WTC11 (cell line): ENCODE data around the gene ANO9. TPM values are rescaled to one million over a fixed set of nuclear protein-coding genes. Genes with fewer than 3 reads are reported as not detected.
A peak's percentile ranks its signal among the peaks of the same experiment; 100 is the strongest.

Experiments
- ATAC-seq: fragments of 200-7000 bp; cut with Tn5 transposase; 2 replicates; pipeline ENCODE4 v1.10.0; 2021; ENCODE audit warnings: mild to moderate bottlenecking, moderate library complexity
- CTCF ChIA-PET: fragments of 300-600 bp; sonication (Branson Sonifier 250); formaldehyde crosslinking; loops from one replicate; lab custom pipeline; 2021; ENCODE audit warnings: antibody characterized with exemption; lab: Charles Lee
- POLR2A ChIA-PET: fragments of 350-600 bp; sonication (Branson Sonifier 250); formaldehyde crosslinking; loops from one replicate; lab custom pipeline; 2021; ENCODE audit warnings: antibody characterized with exemption; lab: Charles Lee
- DNase-seq: peaks from one replicate; pipeline ENCODE4 v3.0.0; 2021; ENCODE audit warnings: low spot score
- H3K27ac Mint-ChIP-seq: 2 replicates; pipeline ENCODE4 v1.8.0; 2021; ENCODE audit warnings: mixed read lengths
- H3K27me3 Mint-ChIP-seq: 2 replicates; pipeline ENCODE4 v1.8.0; 2021; ENCODE audit warnings: low read depth, mild to moderate bottlenecking, moderate library complexity, mixed read lengths
- H3K36me3 Mint-ChIP-seq: 2 replicates; pipeline ENCODE4 v1.8.0; 2021; ENCODE audit warnings: mixed read lengths
- H3K4me1 Mint-ChIP-seq: 2 replicates; pipeline ENCODE4 v1.8.0; 2022; ENCODE audit warnings: mixed read lengths
- H3K4me3 Mint-ChIP-seq: 2 replicates; pipeline ENCODE4 v1.8.0; 2021; ENCODE audit warnings: mild to moderate bottlenecking, moderate library complexity, mixed read lengths
- H3K9me3 Mint-ChIP-seq: 2 replicates; pipeline ENCODE4 v1.8.0; 2021; ENCODE audit warnings: mixed read lengths
- ERG ChIP-seq: fragments of 250-450 bp; sonication (Bioruptor Pico); IDR thresholded peaks from 2 replicates; pipeline ENCODE4 v1.8.0; 2021; ENCODE audit warnings: mild to moderate bottlenecking
- FOXK1 ChIP-seq: sonication (generic); formaldehyde crosslinking; IDR thresholded peaks from 2 replicates; pipeline ENCODE4 v1.8.0; 2022; ENCODE audit warnings: mild to moderate bottlenecking, moderate library complexity, missing genetic modification reagents
- GTF2I ChIP-seq: fragments of 250-450 bp; sonication (Bioruptor Pico); conservative IDR thresholded peaks from 2 replicates; pipeline ENCODE4 v1.4.0; 2021; ENCODE audit warnings: mild to moderate bottlenecking
- HMGXB4 ChIP-seq: sonication (generic); formaldehyde crosslinking; IDR thresholded peaks from 2 replicates; pipeline ENCODE4 v1.8.1; 2023; ENCODE audit warnings: mild to moderate bottlenecking, moderate library complexity, missing genetic modification reagents
- JAZF1 ChIP-seq: fragments of 250-450 bp; sonication (Bioruptor Pico); IDR thresholded peaks from 2 replicates; pipeline ENCODE4 v1.9.0; 2021; ENCODE audit warnings: moderate library complexity, mild to moderate bottlenecking, inconsistent platforms
- NR3C1 ChIP-seq: sonication (generic); formaldehyde crosslinking; conservative IDR thresholded peaks from 2 replicates; pipeline ENCODE4 v1.8.1; 2023; ENCODE audit warnings: low read depth, mild to moderate bottlenecking, missing genetic modification reagents
- SMAD4 ChIP-seq: sonication (generic); formaldehyde crosslinking; IDR thresholded peaks from 2 replicates; pipeline ENCODE4 v1.8.0; 2022; ENCODE audit warnings: mild to moderate bottlenecking, missing genetic modification reagents
- TEAD4 ChIP-seq: sonication (generic); formaldehyde crosslinking; IDR thresholded peaks from 2 replicates; pipeline ENCODE4 v1.8.0; 2022; ENCODE audit warnings: mild to moderate bottlenecking, missing genetic modification reagents
- ZNF396 ChIP-seq: fragments of 250-450 bp; sonication (Bioruptor Pico); IDR thresholded peaks from 2 replicates; pipeline ENCODE4 v1.8.0; 2021; ENCODE audit warnings: mild to moderate bottlenecking, moderate library complexity, borderline replicate concordance
- ZNF425 ChIP-seq: fragments of 250-450 bp; sonication (Bioruptor Pico); conservative IDR thresholded peaks from 2 replicates; pipeline ENCODE4 v1.9.0; 2021; ENCODE audit warnings: mild to moderate bottlenecking
- ZNF671 ChIP-seq: fragments of 250-450 bp; sonication (Bioruptor Pico); IDR thresholded peaks from 2 replicates; pipeline ENCODE4 v1.8.0; 2021; ENCODE audit warnings: mild to moderate bottlenecking
- ZSCAN18 ChIP-seq: fragments of 250-450 bp; sonication (Bioruptor Pico); IDR thresholded peaks from 2 replicates; pipeline ENCODE4 v2.1.2; 2022; ENCODE audit warnings: mild to moderate bottlenecking, moderate library complexity
- total RNA-seq: library from RNA; stranded (reverse); gene quantifications from 3 replicates; pipeline ENCODE4 v1.2.3, GENCODE V29; 2021

The ANO9 gene
- total RNA-seq, 1 experiment from 2014 or later, result 13.2 TPM

- TF ChIP-seq HMGXB4 (0 out of 2 replicates have a peak, but pooled peaks have one; percentile 27), ZNF425 (no peak)
- ATAC-seq, result no peak
- peak overlapping the region; percentile 51 for H3K4me3 Mint-ChIP-seq
- ChIA-PET POLR2A (no interaction called here), CTCF (interaction anchor here (0.7 to 2.4 kb wide), 7 partner anchors 24 to 190 kb away, joined by 3 to 9 read pairs (median 4); no protein-coding TSS in a partner anchor)
- H3K4me1 Mint-ChIP-seq, result peaks cover 4% of the 10 kb centered on the region
- no peak for DNase-seq
- peaks cover 7% of the 10 kb centered on the region; the same call in 1 of the 2 replicates for H3K36me3 Mint-ChIP-seq
- peaks cover 9% of the 10 kb centered on the region for H3K9me3 Mint-ChIP-seq
- H3K27me3 Mint-ChIP-seq, result no peaks in the 10 kb centered on the region; the same call in 1 of the 2 replicates
- no peak overlapping the region for H3K27ac Mint-ChIP-seq
These were observed 781 bp downstream of the ANO9 start for GRCh38 chr11:441043-441417.

GRCh38 chr11:440065-441042 is 1.5 kb downstream of the ANO9 start:
- H3K27me3 Mint-ChIP-seq, result no peaks in the 10 kb centered on the region; the same call in 1 of the 2 replicates
- TF ChIP-seq GTF2I (CRISPR knock-in tag) (0 out of 2 replicates have a peak, but pooled peaks have one; percentile 33), NR3C1 (CRISPR knock-in tag) (no peak)
- TF ChIP-seq, all 79 proteins: peak for 1
- Mint-ChIP-seq H3K9me3 (peaks cover 9% of the 10 kb centered on the region), H3K4me1 (peaks cover 4% of the 10 kb centered on the region), H3K27ac (no peak overlapping the region), H3K4me3 (no peak overlapping the region; the same call in 1 of the 2 replicates), H3K36me3 (peaks cover 7% of the 10 kb centered on the region; the same call in 1 of the 2 replicates)
- ChIA-PET POLR2A (no interaction called here), CTCF (interaction anchor here (0.8 to 2.8 kb wide), 10 partner anchors 8 to 190 kb away, joined by 3 to 20 read pairs (median 4); partner anchors contain the start of gene PTDSS2)
- no peak for DNase-seq
- no peak for ATAC-seq

GRCh38 chr11:439315-440064 is 2.3 kb downstream of the ANO9 start:
- POLR2A ChIA-PET, result interaction anchor here (0.5 kb wide), 1 partner anchor 26 kb away, joined by 3 read pairs; no protein-coding TSS in a partner anchor
- no peak overlapping the region for H3K27ac Mint-ChIP-seq
- DNase-seq (no peak), ATAC-seq (no peak)
- H3K4me1 Mint-ChIP-seq, result peaks cover 4% of the 10 kb centered on the region
- H3K9me3 Mint-ChIP-seq, result peaks cover 9% of the 10 kb centered on the region
- peaks cover 7% of the 10 kb centered on the region; the same call in 1 of the 2 replicates for H3K36me3 Mint-ChIP-seq
- no peak overlapping the region for H3K4me3 Mint-ChIP-seq
- H3K27me3 Mint-ChIP-seq, result no peaks in the 10 kb centered on the region; the same call in 1 of the 2 replicates
- TF ChIP-seq SMAD4, result no peak
- TF ChIP-seq ZSCAN18 (CRISPR knock-in tag), result no peak
- CTCF ChIA-PET, result interaction anchor here (0.9 to 2.8 kb wide), 6 partner anchors 9 to 189 kb away, joined by 3 to 20 read pairs (median 8); partner anchors contain the start of gene PTDSS2

GRCh38 chr11:438101-438844 is 3.5 kb downstream of the ANO9 start:
- no peak overlapping the region for H3K4me3 Mint-ChIP-seq
- ATAC-seq (no peak), DNase-seq (no peak)
- ChIA-PET CTCF (interaction anchor here (0.9 to 2.8 kb wide), 2 partner anchors 10 to 81 kb away, joined by 3 to 20 read pairs; no protein-coding TSS in a partner anchor), POLR2A (interaction anchor here (0.7 kb wide), 1 partner anchor 68 kb away, joined by 4 read pairs; no protein-coding TSS in a partner anchor)
- H3K4me1 Mint-ChIP-seq, result peaks cover 4% of the 10 kb centered on the region
- peaks cover 9% of the 10 kb centered on the region for H3K9me3 Mint-ChIP-seq
- H3K36me3 Mint-ChIP-seq, result peaks cover 7% of the 10 kb centered on the region; the same call in 1 of the 2 replicates
- no peak overlapping the region for H3K27ac Mint-ChIP-seq
- no peaks in the 10 kb centered on the region for H3K27me3 Mint-ChIP-seq
- TF ChIP-seq ZNF671 (CRISPR knock-in tag) (no peak), TEAD4 (CRISPR knock-in tag) (no peak), ZNF396 (no peak), JAZF1 (no peak), ERG (CRISPR knock-in tag) (no peak), FOXK1 (CRISPR knock-in tag) (no peak)
